GM13977 (cell line): ENCODE measurements around the gene ARHGAP6.
"Not testable (repeated sequence)": the region's sequence is repeated elsewhere in the genome, so short reads cannot be mapped to it uniquely, and the experiment has no call there.

Source experiments
- DNase-seq: peaks from one replicate; pipeline ENCODE4 v3.0.0; 2012; ENCODE audit warnings: low spot score
- CTCF ChIP-seq: IDR thresholded peaks from 2 replicates; pipeline ENCODE4 v1.5.1; 2012; ENCODE audit warnings: mild to moderate bottlenecking, control low read depth; ENCODE audit not compliant: insufficient read depth; ENCODE audit errors: extremely low read depth, missing control alignments
- in situ Hi-C: fragments of 300-500 bp; cut with MboI; formaldehyde crosslinking; loops from one replicate; pipeline ENCODE4 v1.12.0; 2022; ENCODE audit warnings: low sequenced_read_pairs, low pct_unique_long_range_greater_than_20kb, mixed read lengths, inconsistent platforms; ENCODE audit not compliant: unreplicated experiment

ARHGAP6 gene

GRCh38 chrX:11619441-11619840, 46.3 kb downstream of the ARHGAP6 start:
- no peak for DNase-seq
- no peak for TF ChIP-seq CTCF
- in situ Hi-C loops: no loop called here

- in situ Hi-C loops, DNase-seq: not testable (repeated sequence)
Measured at GRCh38 chrX:11614253-11614652, 51.5 kb downstream of the ARHGAP6 start.

GRCh38 chrX:11611965-11612364, 53.8 kb downstream of the ARHGAP6 start:
- in situ Hi-C loops: no loop called here
- no peak for DNase-seq
- no peak for TF ChIP-seq CTCF

GRCh38 chrX:11611161-11611560, 54.6 kb downstream of the ARHGAP6 start:
- no peak for DNase-seq
- TF ChIP-seq CTCF: no peak
- in situ Hi-C loops: no loop called here

GRCh38 chrX:11609109-11609508, 56.6 kb downstream of the ARHGAP6 start:
- in situ Hi-C loops: no loop called here
- no peak for DNase-seq
- no peak for TF ChIP-seq CTCF

GRCh38 chrX:11606408-11606807, 59.3 kb downstream of the ARHGAP6 start:
- no peak for DNase-seq
- in situ Hi-C loops: no loop called here
- no peak for TF ChIP-seq CTCF

- no peak for TF ChIP-seq CTCF
- no peak for DNase-seq
- in situ Hi-C loops: no loop called here
Measured at GRCh38 chrX:11600578-11600977, 65.1 kb downstream of the ARHGAP6 start.
